Erythroblast (primary cell): ENCODE results near the gene TMEM88.

Experiments used
- GATA1 ChIP-seq: IDR thresholded peaks from 2 replicates; pipeline ENCODE4 v1.6.1; 2011; ENCODE audit warnings: low read depth, mild to moderate bottlenecking, control low read depth, low read length, moderate library complexity
- POLR2A ChIP-seq: IDR thresholded peaks from 2 replicates; pipeline ENCODE4 v1.6.1; 2011; ENCODE audit warnings: mild to moderate bottlenecking, low read length

DNA sequence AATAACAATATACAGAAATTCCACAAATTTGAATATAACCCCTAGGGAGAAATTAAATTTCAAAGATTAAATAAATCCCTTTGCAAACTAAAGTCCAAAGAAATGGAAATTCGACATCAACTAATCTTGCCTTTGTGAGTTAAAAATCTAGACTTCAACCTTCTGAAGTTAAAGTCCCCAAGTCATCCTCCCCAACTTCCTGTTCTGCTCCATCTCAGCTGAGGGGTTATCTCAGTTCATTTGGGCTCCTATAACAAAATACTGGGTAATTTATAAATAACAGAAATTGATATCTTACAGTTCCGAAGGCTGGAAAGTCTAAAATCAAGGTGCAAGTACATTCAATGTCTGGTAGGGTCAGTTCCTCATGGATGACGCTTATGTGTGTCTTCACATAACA, 43.6 kb upstream of the TMEM88 start:
- TF ChIP-seq POLR2A (no peak), GATA1 (no peak)
